Keratinocyte (primary cell): ENCODE measurements around the gene S100A4. TPM values are rescaled to one million over a fixed set of nuclear protein-coding genes. Genes with fewer than 3 reads are reported as not detected.

Experiments
- DNase-seq: peaks from one replicate; pipeline ENCODE4 v3.0.0-alpha.2; 2011; ENCODE audit warnings: low read depth, missing footprints, low spot score
- FAIRE-seq: peaks from 2 replicates; lab custom pipeline; 2011; peaks lifted over from hg19 to GRCh38; lab: Jason Lieb, UNC
- H2AFZ ChIP-seq: 2 replicates; pipeline ENCODE4 v1.6.0; 2012; ENCODE audit warnings: low read length, control low read depth, inconsistent platforms; ENCODE audit not compliant: control insufficient read depth
- H3K27ac ChIP-seq: 2 replicates; pipeline ENCODE4 v1.5.1; 2011; ENCODE audit warnings: low read length; ENCODE audit not compliant: control insufficient read depth, insufficient read depth
- H3K27me3 ChIP-seq: 3 replicates; pipeline ENCODE4 v1.6.0; 2011; ENCODE audit warnings: low read length; ENCODE audit not compliant: control insufficient read depth, insufficient read depth; ENCODE audit errors: extremely low read depth
- H3K36me3 ChIP-seq, 2 experiments: 2 replicates in 1 of 2; 3 replicates in 1 of 2; pipeline ENCODE4 v1.5.1; 2011; ENCODE audit warnings: low read length in 2 of 2, mild to moderate bottlenecking in 1 of 2; ENCODE audit not compliant: control insufficient read depth in 2 of 2, insufficient read depth in 2 of 2; ENCODE audit errors: extremely low read depth in 1 of 2
- H3K4me1 ChIP-seq: 3 replicates; pipeline ENCODE4 v1.5.1; 2011; ENCODE audit warnings: low read length; ENCODE audit not compliant: control insufficient read depth, insufficient read depth; ENCODE audit errors: extremely low read depth
- H3K4me2 ChIP-seq: 3 replicates; pipeline ENCODE4 v1.6.0; 2011; ENCODE audit warnings: low read depth, low read length; ENCODE audit not compliant: control insufficient read depth, insufficient read depth; ENCODE audit errors: extremely low read depth
- H3K4me3 ChIP-seq, 3 experiments: fragments of 200-600 bp in 1 of 3; sonication (generic) in 1 of 3; 2 replicates in 2 of 3; 3 replicates in 1 of 3; pipeline ENCODE4 v1.5.1; 2011 to 2016; ENCODE audit warnings: low read length in 3 of 3, mild to moderate bottlenecking in 3 of 3, control low read depth in 2 of 3, inconsistent platforms in 1 of 3, low read depth in 1 of 3, mixed read lengths in 1 of 3, mixed run types in 1 of 3, moderate library complexity in 1 of 3; ENCODE audit not compliant: control insufficient read depth in 2 of 3, insufficient read depth in 2 of 3; ENCODE audit errors: extremely low read depth in 1 of 3
- H3K79me2 ChIP-seq: 2 replicates; pipeline ENCODE4 v1.6.0; 2012; ENCODE audit warnings: low read length; ENCODE audit not compliant: control insufficient read depth, insufficient read depth
- H3K9ac ChIP-seq: 3 replicates; pipeline ENCODE4 v1.6.0; 2011; ENCODE audit warnings: low read length; ENCODE audit not compliant: control insufficient read depth, insufficient read depth; ENCODE audit errors: extremely low read depth
- H3K9me1 ChIP-seq: 3 replicates; pipeline ENCODE4 v1.6.0; 2011; ENCODE audit warnings: low read length; ENCODE audit not compliant: control insufficient read depth, insufficient read depth; ENCODE audit errors: extremely low read depth
- H3K9me3 ChIP-seq: 2 replicates; pipeline ENCODE4 v1.5.1; 2012; ENCODE audit warnings: low read depth, low read length; ENCODE audit not compliant: control insufficient read depth
- H4K20me1 ChIP-seq: 3 replicates; pipeline ENCODE4 v1.6.0; 2011; ENCODE audit warnings: low read length; ENCODE audit not compliant: control insufficient read depth, insufficient read depth; ENCODE audit errors: extremely low read depth
- CTCF ChIP-seq, 3 experiments: IDR thresholded peaks in 1 of 3; conservative IDR thresholded peaks in 1 of 3; optimal IDR thresholded peaks in 1 of 3; 2 replicates in 2 of 3; 3 replicates in 1 of 3; pipeline versions ENCODE3 to v1.5.1; 2011; ENCODE audit warnings: low read length in 3 of 3, mild to moderate bottlenecking in 3 of 3, moderate library complexity in 2 of 3, control low read depth in 1 of 3, inconsistent platforms in 1 of 3; ENCODE audit not compliant: insufficient read depth in 2 of 3; ENCODE audit errors: extremely low read depth in 1 of 3
- EZH2 ChIP-seq: IDR thresholded peaks from one replicate; pipeline ENCODE4 v1.6.1; 2012; ENCODE audit warnings: inconsistent platforms, mild to moderate bottlenecking, low read length, moderate library complexity
- dilution Hi-C: fragments of 300-500 bp; cut with MboI; formaldehyde crosslinking; loops from one replicate; pipeline ENCODE4 v1.7.0; 2020; ENCODE audit warnings: low sequenced_read_pairs; ENCODE audit not compliant: extremely low pct_ligation_motif_present
- polyA plus RNA-seq, 5 experiments: library from polyadenylated mRNA; depleted of rRNA in 3 of 5; stranded (reverse) in 3 of 5; stranded (forward) in 1 of 5; unstranded in 1 of 5; fragments of >200 nt; gene quantifications; 1 replicate in 1 of 5; 2 replicates in 3 of 5; 3 replicates in 1 of 5; pipeline versions ENCODE4 v1.2.1 to v1.2.3, GENCODE V29; 2011 to 2012; ENCODE audit warnings: missing spikeins in 2 of 5, low read depth in 1 of 5, low replicate concordance in 1 of 5

Gene S100A4
- polyA plus RNA-seq, 1 donor (not counting 4 experiments of a cell fraction or from before 2014, with no cell fraction given): 21.4 TPM

GRCh38 chr1:153535242-153536011 lies 10.2 kb downstream of the S100A4 start, which contains the start of gene S100A6:
Gene S100A6 (minus strand): TSS chr1:153535991. CDS start chr1:153535339, 652 bp downstream.
- dilution Hi-C loops: no loop called here

GRCh38 chr1:153534925-153535241 lies 10.7 kb downstream of the S100A4 start:
- Histone ChIP-seq H3K36me3 (peaks cover 2 to 15% of the 10 kb centered on the region in 2 experiments), H3K4me2 (peak overlapping the region; percentile 100), H4K20me1 (peaks cover 8% of the 10 kb centered on the region), H2AFZ (no peak overlapping the region), H3K79me2 (peaks cover 16% of the 10 kb centered on the region), H3K4me3 (peak overlapping the region; percentile 64 to 100 (median 95)), H3K9me3 (no peaks in the 10 kb centered on the region), H3K9me1 (no peaks in the 10 kb centered on the region), H3K27me3 (no peaks in the 10 kb centered on the region), H3K9ac (peak overlapping the region; percentile 99), H3K4me1 (peaks cover 60% of the 10 kb centered on the region), H3K27ac (peak overlapping the region; percentile 99)
- TF ChIP-seq EZH2: no peak
- no peak for TF ChIP-seq CTCF (optimal IDR thresholded peaks at IDR 0.05 in 1 of 3, IDR thresholded peaks at IDR 0.05 in 1 of 3, conservative IDR thresholded peaks at IDR 0.05 in 1 of 3; ENCODE audit: extremely low read depth in 1 of 3, insufficient read depth in 2 of 3, low read length in 3 of 3)
- dilution Hi-C loops: no loop called here
- DNase-seq (no peak), FAIRE-seq (no peak)

More at GRCh38 chr1:153535242-153536011, 10.2 kb downstream of the S100A4 start, which contains the start of gene S100A6:
- peak within 1 kb of the TSS; percentile 64 to 100 (median 95) for H3K4me3 ChIP-seq
- H3K9me3 ChIP-seq: no peaks in the 10 kb centered on the region
- TF ChIP-seq EZH2 (no peak), CTCF (optimal IDR thresholded peaks at IDR 0.05 in 1 of 3, IDR thresholded peaks at IDR 0.05 in 1 of 3, conservative IDR thresholded peaks at IDR 0.05 in 1 of 3; ENCODE audit: extremely low read depth in 1 of 3, insufficient read depth in 2 of 3, low read length in 3 of 3) (peak in 1 of 3 experiments; percentile 8)
- no peaks in the 10 kb centered on the region for H3K9me1 ChIP-seq
- peak within 1 kb of the TSS; percentile 99 for H3K27ac ChIP-seq
- H3K4me1 ChIP-seq: peaks cover 63% of the 10 kb centered on the region
- peaks cover 2 to 15% of the 10 kb centered on the region in 2 experiments for H3K36me3 ChIP-seq
- H3K79me2 ChIP-seq: peaks cover 16% of the 10 kb centered on the region
- H3K9ac ChIP-seq: peak within 1 kb of the TSS; percentile 99
- FAIRE-seq: peak; percentile 20
- H3K4me2 ChIP-seq: peak within 1 kb of the TSS; percentile 100
- peak within 1 kb of the TSS; percentile 54 for H2AFZ ChIP-seq
- DNase-seq: peak; percentile 59
- H3K27me3 ChIP-seq: no peaks in the 10 kb centered on the region
- H4K20me1 ChIP-seq: peaks cover 8% of the 10 kb centered on the region
